GM13976 (cell line): ENCODE results near the gene ENOX1.
A peak's percentile ranks its signal among the peaks of the same experiment; 100 is the strongest.

Experiments used
- DNase-seq: peaks from one replicate; pipeline ENCODE4 v3.0.0; 2012; ENCODE audit warnings: low spot score
- in situ Hi-C: fragments of 300-500 bp; cut with MboI; formaldehyde crosslinking; loops from one replicate; pipeline ENCODE4 v1.12.0; 2022; ENCODE audit warnings: low sequenced_read_pairs, mixed read lengths, inconsistent platforms; ENCODE audit not compliant: unreplicated experiment
- TF ChIP-seq, protein P1 (sequence below): IDR thresholded peaks from 2 replicates; pipeline ENCODE4 v1.5.1; 2012; ENCODE audit warnings: borderline replicate concordance, mild to moderate bottlenecking; ENCODE audit not compliant: insufficient read depth; ENCODE audit errors: extremely low read depth, missing control alignments, control extremely low read depth

Gene ENOX1

DNA sequence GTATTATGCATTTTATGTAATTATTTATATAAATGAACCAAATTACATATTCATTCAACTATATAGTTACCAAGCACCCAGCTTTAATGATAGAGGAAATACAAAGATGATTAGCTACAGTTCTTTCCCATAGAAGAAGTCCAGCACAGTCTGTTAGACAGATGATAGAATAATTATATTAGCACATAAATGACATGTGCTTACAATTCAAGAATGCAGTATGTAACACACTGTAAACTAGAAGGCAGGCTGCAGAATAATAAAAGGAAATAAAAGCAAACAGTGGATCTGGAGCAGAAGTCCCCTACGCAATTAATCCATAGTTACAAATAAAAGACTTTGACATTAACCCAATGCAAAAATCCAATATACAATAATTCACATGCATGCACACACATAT is 384.4 kb downstream of the ENOX1 start:
- no peak for DNase-seq
- in situ Hi-C loops, result no loop called here
- TF ChIP-seq, protein P1, sequence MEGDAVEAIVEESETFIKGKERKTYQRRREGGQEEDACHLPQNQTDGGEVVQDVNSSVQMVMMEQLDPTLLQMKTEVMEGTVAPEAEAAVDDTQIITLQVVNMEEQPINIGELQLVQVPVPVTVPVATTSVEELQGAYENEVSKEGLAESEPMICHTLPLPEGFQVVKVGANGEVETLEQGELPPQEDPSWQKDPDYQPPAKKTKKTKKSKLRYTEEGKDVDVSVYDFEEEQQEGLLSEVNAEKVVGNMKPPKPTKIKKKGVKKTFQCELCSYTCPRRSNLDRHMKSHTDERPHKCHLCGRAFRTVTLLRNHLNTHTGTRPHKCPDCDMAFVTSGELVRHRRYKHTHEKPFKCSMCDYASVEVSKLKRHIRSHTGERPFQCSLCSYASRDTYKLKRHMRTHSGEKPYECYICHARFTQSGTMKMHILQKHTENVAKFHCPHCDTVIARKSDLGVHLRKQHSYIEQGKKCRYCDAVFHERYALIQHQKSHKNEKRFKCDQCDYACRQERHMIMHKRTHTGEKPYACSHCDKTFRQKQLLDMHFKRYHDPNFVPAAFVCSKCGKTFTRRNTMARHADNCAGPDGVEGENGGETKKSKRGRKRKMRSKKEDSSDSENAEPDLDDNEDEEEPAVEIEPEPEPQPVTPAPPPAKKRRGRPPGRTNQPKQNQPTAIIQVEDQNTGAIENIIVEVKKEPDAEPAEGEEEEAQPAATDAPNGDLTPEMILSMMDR, result no peak

DNA sequence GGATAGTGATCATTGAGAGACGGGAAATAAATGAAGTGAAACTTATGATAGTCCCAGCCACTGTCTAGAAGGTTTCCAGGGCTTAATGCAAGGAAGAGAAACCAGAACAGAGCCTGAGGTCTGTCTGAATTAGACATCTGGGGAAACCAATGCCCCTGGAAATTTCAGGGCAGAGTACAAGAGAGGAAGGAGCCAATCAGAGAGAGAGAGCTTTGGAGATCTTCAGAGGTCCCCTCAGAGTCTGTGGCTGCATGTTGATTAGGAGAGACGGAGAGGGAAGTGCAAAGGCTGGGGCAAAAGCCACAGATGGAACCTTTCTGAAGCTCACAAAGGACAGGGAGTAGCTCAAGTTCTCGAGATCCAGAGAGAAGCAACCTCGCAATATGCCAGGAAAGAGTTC is 385.4 kb downstream of the ENOX1 start:
- in situ Hi-C loops, result no loop called here
- TF ChIP-seq, protein P1, result no peak
- no peak for DNase-seq

DNA sequence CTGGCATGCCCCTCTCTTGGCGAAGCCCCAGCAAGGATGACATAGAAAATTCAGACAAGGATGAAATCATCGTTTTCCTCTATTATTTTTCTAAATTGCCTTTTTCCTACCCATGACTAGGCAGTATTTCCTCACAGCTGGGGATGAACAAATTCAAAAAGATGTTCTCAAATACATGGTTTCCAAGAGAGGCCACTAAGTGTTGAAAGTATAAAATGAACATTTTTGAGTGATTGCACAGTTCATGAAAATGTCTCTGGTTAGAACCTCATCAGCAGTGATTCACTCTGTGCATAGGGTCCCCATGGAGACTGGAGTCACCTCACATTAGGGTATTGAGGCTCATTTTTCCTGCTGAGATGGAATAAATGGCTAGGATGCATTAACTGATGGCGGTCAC is 389.7 kb downstream of the ENOX1 start:
- in situ Hi-C loops, result no loop called here
- DNase-seq, result no peak

DNA sequence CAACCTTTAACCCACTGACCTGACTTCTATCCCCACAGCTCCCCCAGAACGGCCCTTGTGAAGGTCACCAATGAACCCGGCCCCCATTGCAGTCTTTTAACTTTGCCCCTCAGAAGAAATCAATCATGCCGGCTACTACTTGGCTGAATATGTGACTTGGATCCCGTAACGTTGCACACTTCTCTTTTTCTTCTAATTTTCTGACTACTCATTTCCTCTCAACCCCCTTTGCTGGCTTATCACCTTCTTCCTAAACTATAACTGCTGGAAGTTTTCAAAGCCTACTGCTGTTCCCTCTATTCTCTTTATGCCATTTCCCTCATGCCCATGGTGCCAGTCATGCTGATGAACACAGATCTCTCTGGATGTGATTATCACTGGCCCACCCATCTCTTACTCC is 395.7 kb downstream of the ENOX1 start:
- in situ Hi-C loops, result no loop called here
- no peak for DNase-seq
- TF ChIP-seq, protein P1, result no peak

More for the DNA sequence above, 389.7 kb downstream of the ENOX1 start:
- TF ChIP-seq, protein P1, result no peak

DNA sequence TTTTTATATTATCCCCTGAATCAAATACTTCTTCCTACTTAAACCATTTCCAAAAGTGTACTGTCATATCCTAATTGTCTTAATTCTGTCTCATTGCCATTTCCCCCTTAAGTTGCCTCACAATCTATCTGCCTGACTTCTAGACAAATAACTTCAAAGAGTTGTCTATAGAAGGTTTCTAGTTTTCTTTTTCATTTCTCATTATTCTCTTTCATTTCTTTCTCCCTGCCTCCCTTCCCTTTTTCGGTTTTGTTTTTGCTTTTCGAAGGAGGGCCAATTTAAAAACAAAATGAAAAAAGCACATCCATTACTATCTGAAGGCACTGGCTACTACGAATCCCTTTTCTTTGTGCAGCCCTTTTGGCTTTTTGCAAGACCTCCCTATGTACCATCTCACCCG is 396.2 kb downstream of the ENOX1 start:
- TF ChIP-seq, protein P1, result no peak
- peak; percentile 29 for DNase-seq
- in situ Hi-C loops, result no loop called here

DNA sequence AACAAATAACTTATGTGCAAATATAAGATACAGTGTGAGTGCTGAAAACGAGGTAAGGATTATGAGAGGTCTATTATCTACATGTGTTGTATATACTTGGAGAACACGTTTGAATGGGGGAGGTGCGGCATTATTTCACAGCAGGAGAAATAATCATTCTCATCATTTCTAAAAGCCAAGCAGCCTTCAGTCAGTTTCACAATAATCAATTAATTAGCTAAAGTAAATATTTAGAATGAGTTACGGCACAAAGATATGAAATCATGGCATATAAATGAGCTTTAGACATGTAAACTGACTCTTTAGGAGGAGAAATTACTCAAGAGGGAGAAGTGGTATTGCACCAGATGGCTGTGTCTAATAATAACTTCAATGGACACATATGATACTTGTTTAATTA is 396.8 kb downstream of the ENOX1 start:
- in situ Hi-C loops, result no loop called here
- TF ChIP-seq, protein P1, result no peak
- DNase-seq, result no peak

DNA sequence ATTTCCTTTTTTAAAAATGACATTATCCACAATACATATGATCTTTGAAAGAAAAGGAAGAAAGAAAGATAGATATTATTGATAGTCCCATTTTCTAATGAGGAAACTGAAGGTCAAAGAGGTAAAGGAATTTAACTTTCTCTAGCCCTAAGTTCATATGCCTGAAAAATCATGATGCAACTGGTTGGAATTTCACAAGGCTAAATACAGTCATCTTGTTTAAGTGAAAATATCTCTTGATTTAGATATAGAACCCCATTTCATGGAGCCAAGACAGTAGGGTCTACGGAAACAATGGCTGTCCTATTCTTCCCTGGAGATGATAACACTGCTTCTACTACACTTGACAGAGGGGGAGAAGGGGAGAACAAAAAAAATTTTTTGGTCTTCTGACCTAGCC is 397.2 kb downstream of the ENOX1 start:
- TF ChIP-seq, protein P1, result no peak
- in situ Hi-C loops, result no loop called here
- no peak for DNase-seq
